ENCODE results near the gene BRD3OS. TPM values are rescaled to one million over a fixed set of nuclear protein-coding genes. Genes with fewer than 3 reads are reported as not detected.

The BRD3OS gene
- total RNA-seq, 1 donor: 26.2 TPM

GRCh38 chr9:134055981-134056461, 30.7 kb downstream of the BRD3OS start:
- TF ChIP-seq CTCF (IDR thresholded peaks at IDR 0.05; ENCODE audit: insufficient read depth, low read length): no peak
- peak; percentile 90 for DNase-seq (ENCODE audit: low read depth)
- no peak overlapping the region for H3K4me3 ChIP-seq (ENCODE audit: low read depth, low read length)

- TF ChIP-seq CTCF (IDR thresholded peaks at IDR 0.05; ENCODE audit: insufficient read depth, low read length): no peak
- no peak overlapping the region for H3K4me3 ChIP-seq (ENCODE audit: low read depth, low read length)
- no peak for DNase-seq (ENCODE audit: low read depth)
Measured at GRCh38 chr9:134056483-134057306, 31.4 kb downstream of the BRD3OS start.

- no peak overlapping the region for H3K4me3 ChIP-seq (ENCODE audit: low read depth, low read length)
- no peak for DNase-seq (ENCODE audit: low read depth)
- TF ChIP-seq CTCF (IDR thresholded peaks at IDR 0.05; ENCODE audit: insufficient read depth, low read length): no peak
Measured at GRCh38 chr9:134057307-134057657, 32.0 kb downstream of the BRD3OS start.

- no peak for DNase-seq (ENCODE audit: low read depth)
- no peak for TF ChIP-seq CTCF (IDR thresholded peaks at IDR 0.05; ENCODE audit: insufficient read depth, low read length)
- H3K4me3 ChIP-seq (ENCODE audit: low read depth, low read length): no peak overlapping the region
Measured at GRCh38 chr9:134057751-134058701, 32.7 kb downstream of the BRD3OS start.

- DNase-seq (ENCODE audit: low read depth): peak; percentile 14
- peak; percentile 25 for TF ChIP-seq CTCF (IDR thresholded peaks at IDR 0.05; ENCODE audit: insufficient read depth, low read length)
- no peak overlapping the region for H3K4me3 ChIP-seq (ENCODE audit: low read depth, low read length)
Measured at GRCh38 chr9:134058716-134059115, 33.4 kb downstream of the BRD3OS start.

- DNase-seq (ENCODE audit: low read depth): no peak
- no peak overlapping the region for H3K4me3 ChIP-seq (ENCODE audit: low read depth, low read length)
- no peak for TF ChIP-seq CTCF (IDR thresholded peaks at IDR 0.05; ENCODE audit: insufficient read depth, low read length)
Measured at GRCh38 chr9:134059188-134059641, 33.9 kb downstream of the BRD3OS start.
